A549 (cell line): ENCODE data around the gene HTRA1. TPM values are rescaled to one million over a fixed set of nuclear protein-coding genes. Genes with fewer than 3 reads are reported as not detected.

Experiments used
- ATAC-seq, 2 experiments: fragments of 200-7000 bp in 1 of 2; fragments of >200 bp in 1 of 2; cut with Nextera tagmentation in 1 of 2; cut with Tn5 transposase in 1 of 2; 3 replicates each; pipeline versions ENCODE4 v1.8.0 to v1.9.1; 2018 to 2020; ENCODE audit warnings: mild to moderate bottlenecking in 1 of 2, moderate library complexity in 1 of 2
- CTCF ChIA-PET: fragments of 300-600 bp; sonication (Branson Sonifier 250); formaldehyde crosslinking; extraction: SDS; loops from one replicate; lab custom pipeline; 2021; ENCODE audit warnings: antibody characterized with exemption, inconsistent platforms; lab: Yijun Ruan, JAX
- POLR2A ChIA-PET: fragments of 350-600 bp; formaldehyde crosslinking; extraction: SDS; loops from one replicate; lab custom pipeline; 2021; ENCODE audit warnings: antibody characterized with exemption, inconsistent platforms; lab: Yijun Ruan, JAX
- DNase-seq, 2 experiments: peaks; one replicate each; pipeline versions ENCODE4 v3.0.0 to v3.0.0-alpha.2; 2011 to 2016; ENCODE audit warnings: low read depth in 1 of 2, low spot score in 1 of 2
- FAIRE-seq: peaks from 2 replicates; lab custom pipeline; 2011; peaks lifted over from hg19 to GRCh38; lab: Jason Lieb, UNC
- H3K27ac ChIP-seq, 2 experiments: fragments of >200 bp; sonication (Bioruptor Twin); formaldehyde crosslinking; 3 replicates each; pipeline ENCODE4 v1.5.1; 2016 to 2017
- H3K4me1 ChIP-seq: fragments of >200 bp; sonication (Bioruptor Twin); formaldehyde crosslinking; 3 replicates; pipeline ENCODE4 v1.6.1; 2016
- H3K4me2 ChIP-seq: fragments of >200 bp; sonication (Bioruptor Twin); formaldehyde crosslinking; 3 replicates; pipeline ENCODE4 v1.6.1; 2016
- H3K4me3 ChIP-seq: fragments of >200 bp; sonication (Bioruptor Twin); formaldehyde crosslinking; 3 replicates; pipeline ENCODE4 v1.5.1; 2016
- H3K9me3 ChIP-seq: fragments of >200 bp; sonication (Bioruptor Twin); formaldehyde crosslinking; 3 replicates; pipeline ENCODE4 v1.6.1; 2016
- BHLHE40 ChIP-seq: IDR thresholded peaks from 2 replicates; pipeline ENCODE4 v1.6.1; 2012; ENCODE audit warnings: low read depth, low read length, inconsistent platforms
- CBX2 ChIP-seq: fragments of 200-600 bp; sonication (generic); IDR thresholded peaks from 2 replicates; pipeline ENCODE4 v1.6.1; 2016; ENCODE audit warnings: low read depth, mild to moderate bottlenecking, borderline replicate concordance
- CBX8 ChIP-seq: fragments of 200-600 bp; sonication (generic); IDR thresholded peaks from 2 replicates; pipeline ENCODE4 v1.6.1; 2016
- CEBPB ChIP-seq, 2 experiments: fragments of >200 bp in 1 of 2; sonication (Bioruptor Twin) in 1 of 2; formaldehyde crosslinking in 1 of 2; IDR thresholded peaks; 2 replicates each; pipeline ENCODE4 v1.6.1; 2012 to 2016
- ELK1 ChIP-seq: fragments of 150-350 bp; IDR thresholded peaks from 2 replicates; pipeline ENCODE4 v1.6.1; 2014; ENCODE audit warnings: low read depth, mild to moderate bottlenecking, low read length
- GATA3 ChIP-seq: IDR thresholded peaks from 2 replicates; pipeline ENCODE4 v1.6.1; 2012; ENCODE audit warnings: borderline replicate concordance
- HEYL ChIP-seq: fragments of 250-450 bp; sonication (Bioruptor Pico); IDR thresholded peaks from 2 replicates; pipeline ENCODE4 v1.8.0; 2021; ENCODE audit warnings: mild to moderate bottlenecking, moderate library complexity
- HOXA7 ChIP-seq: fragments of 250-450 bp; sonication (Bioruptor Pico); IDR thresholded peaks from 2 replicates; pipeline ENCODE4 v1.5.0; 2020; ENCODE audit warnings: mild to moderate bottlenecking, moderate library complexity
- JUN ChIP-seq, 2 experiments: fragments of >200 bp; sonication (Bioruptor Twin); formaldehyde crosslinking; IDR thresholded peaks; 2 replicates in 1 of 2; 3 replicates in 1 of 2; pipeline ENCODE4 v1.6.1; 2016 to 2017
- KDM5A ChIP-seq: fragments of 200-600 bp; sonication (generic); IDR thresholded peaks from 2 replicates; pipeline ENCODE4 v1.6.1; 2016; ENCODE audit warnings: antibody characterized with exemption, mild to moderate bottlenecking
- MAFK ChIP-seq: fragments of 450-650 bp; IDR thresholded peaks from 2 replicates; pipeline ENCODE4 v1.6.1; 2014; ENCODE audit not compliant: partially characterized antibody
- MAZ ChIP-seq: fragments of 150-350 bp; IDR thresholded peaks from 2 replicates; pipeline ENCODE4 v1.6.1; 2014; ENCODE audit warnings: antibody characterized with exemption, low read depth, low read length, borderline replicate concordance
- POLR2A ChIP-seq: IDR thresholded peaks from 2 replicates; pipeline ENCODE4 v1.6.1; 2012; ENCODE audit warnings: mild to moderate bottlenecking, low read length
- RAD21 ChIP-seq, 2 experiments: fragments of >200 bp in 1 of 2; sonication (Bioruptor Twin) in 1 of 2; formaldehyde crosslinking in 1 of 2; IDR thresholded peaks in 1 of 2; conservative IDR thresholded peaks in 1 of 2; 2 replicates in 1 of 2; 3 replicates in 1 of 2; pipeline ENCODE4 v1.6.1; 2012 to 2018; ENCODE audit warnings: inconsistent platforms in 1 of 2
- RARB ChIP-seq: fragments of 250-450 bp; sonication (Bioruptor Pico); IDR thresholded peaks from 2 replicates; pipeline ENCODE4 v1.8.0; 2021; ENCODE audit warnings: mild to moderate bottlenecking, moderate library complexity
- RFX5 ChIP-seq: fragments of 450-650 bp; IDR thresholded peaks from 2 replicates; pipeline ENCODE4 v1.7.1; 2014; ENCODE audit warnings: antibody characterized with exemption, mild to moderate bottlenecking, moderate library complexity
- RNF2 ChIP-seq: fragments of 200-600 bp; sonication (generic); IDR thresholded peaks from 2 replicates; pipeline ENCODE4 v1.6.1; 2016; ENCODE audit warnings: low read depth, mild to moderate bottlenecking, antibody characterized with exemption, moderate library complexity, borderline replicate concordance
- ZC3H11A ChIP-seq: fragments of 450-650 bp; IDR thresholded peaks from 2 replicates; pipeline ENCODE4 v1.6.1; 2014; ENCODE audit warnings: antibody characterized with exemption, mild to moderate bottlenecking
- WGBS: methylation state at CpG from one replicate; pipeline ENCODE4 v1.1.6; 2017; ENCODE audit errors: missing lambda C conversion rate; 5-methylcytosine and 5-hydroxymethylcytosine counted together
- polyA plus RNA-seq, 4 experiments: library from polyadenylated mRNA; depleted of rRNA in 3 of 4; stranded (reverse); fragments of >200 nt; fragmentation: RNase III in 1 of 4; extraction: RNeasy Plus Mini Kit Qiagen cat#74134 plus additional on column Dnase treatment in 1 of 4; gene quantifications; 2 replicates in 3 of 4; 3 replicates in 1 of 4; pipeline ENCODE4 v1.2.3, GENCODE V29; 2011 to 2017
- TF ChIP-seq, protein P1 (sequence below): IDR thresholded peaks from 2 replicates; pipeline ENCODE4 v1.6.1; 2012; ENCODE audit warnings: low read depth, borderline replicate concordance
- TF ChIP-seq, protein P2 (sequence below): fragments of 200-600 bp; sonication (generic); IDR thresholded peaks from 2 replicates; pipeline ENCODE4 v1.6.1; 2016; ENCODE audit warnings: antibody characterized with exemption, mild to moderate bottlenecking, moderate library complexity

The HTRA1 gene
- polyA plus RNA-seq, 2 of the 4 experiments (the other 2 are of a cell fraction) = 50.7 to 65.6 TPM

DNA sequence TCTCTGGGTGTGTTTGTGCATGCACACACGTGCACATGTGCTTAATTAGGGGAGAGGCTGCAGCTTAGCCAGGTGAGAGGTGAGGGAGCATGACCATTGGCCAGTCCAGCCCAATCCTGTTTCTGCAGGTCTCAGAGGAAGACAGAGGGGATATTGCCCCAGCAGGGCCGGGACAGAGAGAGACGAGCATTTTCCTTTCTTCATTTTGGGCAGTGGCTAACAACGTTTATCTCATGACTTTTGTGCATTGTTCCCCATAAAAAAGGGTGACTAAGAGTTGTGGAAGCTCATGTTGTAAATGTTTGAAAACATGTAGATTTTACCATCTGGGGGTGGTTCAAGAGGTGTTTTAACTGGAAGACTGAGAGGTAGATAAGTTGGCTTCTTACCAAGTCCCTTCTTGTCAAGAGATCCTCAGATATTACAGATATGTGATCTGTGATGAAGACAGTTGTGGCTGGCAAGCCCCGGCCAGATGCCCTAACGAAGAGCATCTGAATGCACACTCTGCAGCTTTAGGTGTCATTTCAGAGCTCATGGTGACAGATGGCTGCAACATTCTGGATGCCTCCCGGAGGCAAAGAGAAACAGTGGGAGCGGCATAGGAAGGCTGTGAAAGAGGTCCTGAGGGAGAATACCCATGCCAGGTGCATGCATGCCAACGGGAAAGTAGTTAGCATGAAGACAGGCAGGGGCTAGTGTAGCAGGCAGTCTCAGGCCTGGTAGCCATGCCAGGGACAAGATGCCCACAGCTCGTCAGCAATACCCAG lies 82.5 kb downstream of the HTRA1 start:
- H3K4me3 ChIP-seq = no peak overlapping the region
- ChIA-PET CTCF (interaction anchor here (1.0 to 1.5 kb wide), 5 partner anchors 22 to 228 kb away, joined by 3 to 5 read pairs (median 4); no protein-coding TSS in a partner anchor), POLR2A (no interaction called here)
- no peak for FAIRE-seq
- H3K27ac ChIP-seq = no peak overlapping the region
- no peaks in the 10 kb centered on the region for H3K9me3 ChIP-seq
- peaks cover 8% of the 10 kb centered on the region; the same call in 2 of the 3 replicates for H3K4me1 ChIP-seq
- H3K4me2 ChIP-seq = no peak overlapping the region
- DNase-seq = no peak
- ATAC-seq = no peak
- no peak for TF ChIP-seq RNF2
- no peak for TF ChIP-seq HOXA7 (CRISPR knock-in tag)
- TF ChIP-seq ELK1 = no peak
- no peak for TF ChIP-seq CEBPB (IDR thresholded peaks at IDR 0.05)
- TF ChIP-seq HEYL (CRISPR knock-in tag) = no peak
- TF ChIP-seq GATA3 = no peak
- TF ChIP-seq ZC3H11A = no peak
- TF ChIP-seq BHLHE40 = no peak
- no peak for TF ChIP-seq RAD21 (conservative IDR thresholded peaks at IDR 0.05 in 1 of 2, IDR thresholded peaks at IDR 0.05 in 1 of 2)
- no peak for TF ChIP-seq RFX5
- WGBS = 54% methylated on average over 10 of the region's 10 CpGs

DNA sequence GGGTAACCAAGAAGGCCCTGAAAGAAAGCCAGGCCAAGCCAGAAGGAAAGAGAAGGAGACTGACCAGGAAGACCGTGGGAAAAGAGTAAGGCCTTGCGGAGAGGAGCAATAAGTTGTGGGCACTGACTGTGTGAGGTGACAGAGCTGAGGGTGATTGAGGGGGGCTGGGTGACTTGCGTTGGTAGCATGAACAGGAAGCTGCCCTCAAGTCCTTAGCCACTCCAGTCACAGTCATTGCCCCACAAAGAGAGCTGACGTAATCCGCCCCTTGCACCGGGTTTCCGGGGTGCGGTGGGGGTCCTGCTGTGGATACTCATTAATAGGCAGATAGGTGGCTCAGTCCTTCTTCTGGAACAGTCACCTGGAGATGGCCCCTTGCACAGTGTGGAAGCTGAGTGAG lies 83.1 kb downstream of the HTRA1 start:
- Histone ChIP-seq H3K4me2 (no peak overlapping the region), H3K4me3 (no peak overlapping the region), H3K27ac (no peak overlapping the region), H3K9me3 (no peaks in the 10 kb centered on the region), H3K4me1 (peaks cover 8% of the 10 kb centered on the region; the same call in 2 of the 3 replicates)
- ATAC-seq (no peak), FAIRE-seq (no peak), DNase-seq (no peak)
- CTCF ChIA-PET = interaction anchor here (1.0 to 1.2 kb wide), 3 partner anchors 21 to 86 kb away, joined by 3 to 5 read pairs (median 4); no protein-coding TSS in a partner anchor
- POLR2A ChIA-PET = no interaction called here
- no peak for TF ChIP-seq HOXA7 (CRISPR knock-in tag)
- TF ChIP-seq KDM5A = no peak
- TF ChIP-seq MAZ = no peak
- no peak for TF ChIP-seq CBX2
- TF ChIP-seq CBX8 = no peak
- TF ChIP-seq, protein P1, sequence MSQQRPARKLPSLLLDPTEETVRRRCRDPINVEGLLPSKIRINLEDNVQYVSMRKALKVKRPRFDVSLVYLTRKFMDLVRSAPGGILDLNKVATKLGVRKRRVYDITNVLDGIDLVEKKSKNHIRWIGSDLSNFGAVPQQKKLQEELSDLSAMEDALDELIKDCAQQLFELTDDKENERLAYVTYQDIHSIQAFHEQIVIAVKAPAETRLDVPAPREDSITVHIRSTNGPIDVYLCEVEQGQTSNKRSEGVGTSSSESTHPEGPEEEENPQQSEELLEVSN = no peak
- TF ChIP-seq HEYL (CRISPR knock-in tag) = no peak
- TF ChIP-seq RARB (CRISPR knock-in tag) = no peak
- TF ChIP-seq, protein P2, sequence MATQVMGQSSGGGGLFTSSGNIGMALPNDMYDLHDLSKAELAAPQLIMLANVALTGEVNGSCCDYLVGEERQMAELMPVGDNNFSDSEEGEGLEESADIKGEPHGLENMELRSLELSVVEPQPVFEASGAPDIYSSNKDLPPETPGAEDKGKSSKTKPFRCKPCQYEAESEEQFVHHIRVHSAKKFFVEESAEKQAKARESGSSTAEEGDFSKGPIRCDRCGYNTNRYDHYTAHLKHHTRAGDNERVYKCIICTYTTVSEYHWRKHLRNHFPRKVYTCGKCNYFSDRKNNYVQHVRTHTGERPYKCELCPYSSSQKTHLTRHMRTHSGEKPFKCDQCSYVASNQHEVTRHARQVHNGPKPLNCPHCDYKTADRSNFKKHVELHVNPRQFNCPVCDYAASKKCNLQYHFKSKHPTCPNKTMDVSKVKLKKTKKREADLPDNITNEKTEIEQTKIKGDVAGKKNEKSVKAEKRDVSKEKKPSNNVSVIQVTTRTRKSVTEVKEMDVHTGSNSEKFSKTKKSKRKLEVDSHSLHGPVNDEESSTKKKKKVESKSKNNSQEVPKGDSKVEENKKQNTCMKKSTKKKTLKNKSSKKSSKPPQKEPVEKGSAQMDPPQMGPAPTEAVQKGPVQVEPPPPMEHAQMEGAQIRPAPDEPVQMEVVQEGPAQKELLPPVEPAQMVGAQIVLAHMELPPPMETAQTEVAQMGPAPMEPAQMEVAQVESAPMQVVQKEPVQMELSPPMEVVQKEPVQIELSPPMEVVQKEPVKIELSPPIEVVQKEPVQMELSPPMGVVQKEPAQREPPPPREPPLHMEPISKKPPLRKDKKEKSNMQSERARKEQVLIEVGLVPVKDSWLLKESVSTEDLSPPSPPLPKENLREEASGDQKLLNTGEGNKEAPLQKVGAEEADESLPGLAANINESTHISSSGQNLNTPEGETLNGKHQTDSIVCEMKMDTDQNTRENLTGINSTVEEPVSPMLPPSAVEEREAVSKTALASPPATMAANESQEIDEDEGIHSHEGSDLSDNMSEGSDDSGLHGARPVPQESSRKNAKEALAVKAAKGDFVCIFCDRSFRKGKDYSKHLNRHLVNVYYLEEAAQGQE = no peak
- WGBS = 77% methylated on average over 8 of the region's 8 CpGs

DNA sequence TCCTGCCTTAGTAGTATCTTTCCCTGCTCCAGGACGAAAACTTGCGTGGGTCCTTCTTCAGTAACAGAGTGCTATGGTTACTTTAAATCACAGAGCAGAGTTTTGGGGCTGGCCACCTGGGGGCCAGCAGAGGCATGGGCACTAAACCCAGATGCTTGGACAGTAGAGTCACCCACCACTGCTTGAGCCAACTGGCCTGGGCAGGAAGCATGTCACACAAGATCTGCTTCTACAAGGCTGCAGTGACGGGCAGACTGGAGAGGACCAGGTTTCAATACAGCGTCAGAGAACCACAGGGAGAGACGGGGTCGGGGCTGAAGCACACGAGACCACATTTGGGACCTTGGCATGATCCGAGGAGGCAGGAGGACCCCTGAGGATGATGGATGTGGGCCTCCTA lies 84.9 kb downstream of the HTRA1 start:
- FAIRE-seq (no peak), ATAC-seq (no peak), DNase-seq (no peak)
- Histone ChIP-seq H3K4me1 (peaks cover 6% of the 10 kb centered on the region; the same call in 2 of the 3 replicates), H3K27ac (no peak overlapping the region), H3K9me3 (no peaks in the 10 kb centered on the region), H3K4me3 (no peak overlapping the region), H3K4me2 (no peak overlapping the region)
- TF ChIP-seq MAFK = no peak
- no peak for TF ChIP-seq ZC3H11A
- no peak for TF ChIP-seq POLR2A
- TF ChIP-seq RFX5 = no peak
- TF ChIP-seq JUN (IDR thresholded peaks at IDR 0.05) = no peak
- ChIA-PET POLR2A (no interaction called here), CTCF (no interaction called here)
- 85% methylated on average over 8 of the region's 8 CpGs for WGBS
